Activated CD8-positive, alpha-beta memory T cell treated with anti-CD3 and anti-CD28 coated beads for 24 hours (primary cell): ENCODE measurements around the gene APOA1.

ENCODE experiments used
- DNase-seq: peaks from one replicate; pipeline ENCODE4 v3.0.0-alpha.2; 2020

The APOA1 gene

GRCh38 chr11:116833491-116833815 lies 4.0 kb downstream of the APOA1 start:
- DNase-seq, result no peak

GRCh38 chr11:116832350-116833290 lies 4.8 kb downstream of the APOA1 start:
- no peak for DNase-seq

- no peak for DNase-seq
These were observed 5.6 kb downstream of the APOA1 start for GRCh38 chr11:116831790-116832349.

- no peak for DNase-seq
These were observed 7.1 kb downstream of the APOA1 start for GRCh38 chr11:116830184-116830912.

- no peak for DNase-seq
These were observed 7.8 kb downstream of the APOA1 start, which contains the start of gene APOC3 for GRCh38 chr11:116829525-116830183. Gene APOC3 (plus strand): TSS chr11:116829907. CDS start chr11:116830583, 676 bp downstream.

GRCh38 chr11:116828632-116829524 lies 8.5 kb downstream of the APOA1 start:
- no peak for DNase-seq

- DNase-seq, result no peak
These were observed 10.0 kb downstream of the APOA1 start for GRCh38 chr11:116827461-116827860.

GRCh38 chr11:116826751-116827431 lies 10.5 kb downstream of the APOA1 start:
- DNase-seq, result no peak

- no peak for DNase-seq
These were observed 11.3 kb downstream of the APOA1 start for GRCh38 chr11:116825854-116826750.

GRCh38 chr11:116825434-116825833 lies 12.0 kb downstream of the APOA1 start:
- no peak for DNase-seq

GRCh38 chr11:116823031-116823843 lies 14.2 kb downstream of the APOA1 start, which contains the start of gene APOA4:
Gene APOA4 (minus strand): TSS chr11:116823304. CDS start chr11:116823191, 113 bp downstream.
- DNase-seq, result no peak

- DNase-seq, result no peak
These were observed 14.8 kb downstream of the APOA1 start for GRCh38 chr11:116822575-116822974.

GRCh38 chr11:116821050-116821918 lies 16.1 kb downstream of the APOA1 start:
- DNase-seq, result no peak

- DNase-seq, result no peak
These were observed 18.4 kb downstream of the APOA1 start for GRCh38 chr11:116819049-116819448.

GRCh38 chr11:116814502-116814901 lies 22.9 kb downstream of the APOA1 start:
- DNase-seq, result no peak

- no peak for DNase-seq
These were observed 23.5 kb downstream of the APOA1 start for GRCh38 chr11:116813781-116814471.

- DNase-seq, result no peak
These were observed 24.3 kb downstream of the APOA1 start for GRCh38 chr11:116813170-116813569.

- no peak for DNase-seq
These were observed 25.3 kb downstream of the APOA1 start for GRCh38 chr11:116812109-116812508.
